ENCODE results near the gene CDC14A.
"Not testable (repeated sequence)": the region's sequence is repeated elsewhere in the genome, so short reads cannot be mapped to it uniquely, and the experiment has no call there.

The CDC14A gene

GRCh38 chr1:100337878-100338277, 14.4 kb upstream of the CDC14A start:
- not testable (repeated sequence) for DNase-seq

- DNase-seq: not testable (repeated sequence)
Measured at GRCh38 chr1:100339735-100340134, 12.6 kb upstream of the CDC14A start.

GRCh38 chr1:100340494-100340893, 11.8 kb upstream of the CDC14A start:
- DNase-seq: no peak

- no peak for DNase-seq
Measured at GRCh38 chr1:100342348-100342747, 10.0 kb upstream of the CDC14A start.

- no peak for DNase-seq
Measured at GRCh38 chr1:100343897-100344296, 8.4 kb upstream of the CDC14A start.

GRCh38 chr1:100344774-100345173, 7.5 kb upstream of the CDC14A start:
- DNase-seq: no peak

- no peak for DNase-seq
Measured at GRCh38 chr1:100346387-100346786, 5.9 kb upstream of the CDC14A start.

GRCh38 chr1:100347009-100347966, 5.0 kb upstream of the CDC14A start:
- no peak for DNase-seq

- no peak for DNase-seq
Measured at GRCh38 chr1:100348549-100349144, 3.7 kb upstream of the CDC14A start.

GRCh38 chr1:100349246-100349645, 3.1 kb upstream of the CDC14A start:
- no peak for DNase-seq

GRCh38 chr1:100350787-100351094, 1.6 kb upstream of the CDC14A start:
- DNase-seq: no peak

GRCh38 chr1:100351095-100351887, 1.0 kb upstream of the CDC14A start:
- DNase-seq: peak; percentile 69

GRCh38 chr1:100353071-100353801, 930 bp downstream of the CDC14A start:
- DNase-seq: no peak

- DNase-seq: no peak
Measured at GRCh38 chr1:100353988-100354387, 1.7 kb downstream of the CDC14A start.

- peak; percentile 79 for DNase-seq
Measured at GRCh38 chr1:100354971-100355394, 2.7 kb downstream of the CDC14A start.

- no peak for DNase-seq
Measured at GRCh38 chr1:100358210-100358609, 5.9 kb downstream of the CDC14A start.

- DNase-seq: no peak
Measured at GRCh38 chr1:100359139-100359538, 6.8 kb downstream of the CDC14A start.

GRCh38 chr1:100360790-100361510, 8.6 kb downstream of the CDC14A start:
- no peak for DNase-seq

- no peak for DNase-seq
Measured at GRCh38 chr1:100361511-100362089, 9.3 kb downstream of the CDC14A start.

GRCh38 chr1:100362821-100363466, 10.6 kb downstream of the CDC14A start:
- no peak for DNase-seq

- DNase-seq: no peak
Measured at GRCh38 chr1:100363831-100364230, 11.5 kb downstream of the CDC14A start.
